Globus pallidus (tissue), 1 donor: ENCODE data around the gene TGFBR2.

Experiments
- DNase-seq: peaks from one replicate; pipeline ENCODE4 v3.0.0-alpha.2; 2015; ENCODE audit warnings: low spot score

The TGFBR2 gene

GRCh38 chr3:30692498-30693130 lies 86.2 kb downstream of the TGFBR2 start:
- peak; percentile 33 for DNase-seq

- peak; percentile 86 for DNase-seq
These were observed 87.2 kb downstream of the TGFBR2 start for GRCh38 chr3:30693470-30694120.

GRCh38 chr3:30694148-30694547 lies 87.7 kb downstream of the TGFBR2 start:
- no peak for DNase-seq

GRCh38 chr3:30694668-30695067 lies 88.3 kb downstream of the TGFBR2 start:
- no peak for DNase-seq

GRCh38 chr3:30695302-30696061 lies 89.1 kb downstream of the TGFBR2 start:
- DNase-seq = no peak

- peak; percentile 67 for DNase-seq
These were observed 90.0 kb downstream of the TGFBR2 start for GRCh38 chr3:30696403-30696819.

GRCh38 chr3:30696896-30697295 lies 90.5 kb downstream of the TGFBR2 start:
- DNase-seq = no peak

GRCh38 chr3:30698549-30698948 lies 92.1 kb downstream of the TGFBR2 start:
- DNase-seq = no peak

- no peak for DNase-seq
These were observed 93.5 kb downstream of the TGFBR2 start for GRCh38 chr3:30699927-30700326.

GRCh38 chr3:30700702-30701321 lies 94.4 kb downstream of the TGFBR2 start:
- no peak for DNase-seq

GRCh38 chr3:30702038-30702827 lies 95.8 kb downstream of the TGFBR2 start:
- DNase-seq = no peak

GRCh38 chr3:30702828-30703397 lies 96.5 kb downstream of the TGFBR2 start:
- DNase-seq = no peak

GRCh38 chr3:30704931-30705890 lies 98.8 kb downstream of the TGFBR2 start:
- no peak for DNase-seq

GRCh38 chr3:30707825-30708224 lies 101.4 kb downstream of the TGFBR2 start:
- DNase-seq = no peak

GRCh38 chr3:30708472-30708871 lies 102.1 kb downstream of the TGFBR2 start:
- DNase-seq = no peak

- no peak for DNase-seq
These were observed 103.6 kb downstream of the TGFBR2 start for GRCh38 chr3:30710017-30710416.

- no peak for DNase-seq
These were observed 104.8 kb downstream of the TGFBR2 start for GRCh38 chr3:30711151-30711550.

GRCh38 chr3:30711867-30712266 lies 105.5 kb downstream of the TGFBR2 start:
- DNase-seq = no peak

- DNase-seq = no peak
These were observed 106.6 kb downstream of the TGFBR2 start for GRCh38 chr3:30712991-30713390.

GRCh38 chr3:30713885-30714503 lies 107.6 kb downstream of the TGFBR2 start:
- no peak for DNase-seq
